ENCODE data around the gene TEX44.
A peak's percentile ranks its signal among the peaks of the same experiment; 100 is the strongest.

Gene TEX44

DNA sequence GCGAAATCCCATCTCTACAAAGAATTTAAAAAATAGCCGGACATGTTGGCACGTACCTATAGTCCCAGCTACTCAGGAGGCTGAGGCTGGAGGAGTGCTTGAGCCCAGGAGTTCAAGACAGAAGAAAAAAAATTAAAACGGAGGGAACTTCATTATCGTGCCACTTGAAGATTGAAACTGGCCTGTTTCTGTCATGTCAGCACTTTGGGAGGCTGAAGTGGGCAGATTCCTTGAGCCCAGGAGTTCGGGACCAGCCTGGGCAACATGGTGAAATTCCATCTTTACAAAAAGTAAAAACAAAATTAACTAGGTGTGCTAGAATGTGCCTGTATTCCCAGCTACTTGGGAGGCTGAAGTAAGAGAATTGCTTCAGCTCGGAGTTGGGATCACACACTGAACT is 3.0 kb upstream of the TEX44 start:
- Histone ChIP-seq H3K27ac (no peak overlapping the region), H3K4me3 (no peak overlapping the region)
- no peak for DNase-seq (ENCODE audit: low spot score)
- TF ChIP-seq CTCF (IDR thresholded peaks at IDR 0.05): no peak

DNA sequence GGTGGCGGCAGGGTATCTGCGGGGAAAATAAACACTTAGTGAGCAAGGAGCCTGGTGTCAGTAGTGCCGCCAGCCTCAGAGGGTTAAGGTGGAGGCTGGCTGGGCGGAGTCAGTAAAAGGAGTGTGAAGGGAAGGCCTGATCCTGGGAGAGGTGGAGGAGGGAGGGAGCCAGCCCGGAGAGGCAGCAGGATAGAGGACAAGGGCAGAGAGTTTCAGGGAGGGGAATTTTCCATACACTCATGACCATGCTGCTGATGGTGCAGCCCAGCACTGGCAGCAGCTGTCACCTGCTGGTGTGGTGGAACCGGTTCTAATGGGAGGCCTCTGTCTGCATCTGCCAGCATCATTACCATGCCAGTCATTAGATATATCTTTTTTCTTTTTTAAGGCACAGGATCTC is 2.0 kb upstream of the TEX44 start:
- no peak for DNase-seq (ENCODE audit: low spot score)
- TF ChIP-seq CTCF (IDR thresholded peaks at IDR 0.05): no peak

DNA sequence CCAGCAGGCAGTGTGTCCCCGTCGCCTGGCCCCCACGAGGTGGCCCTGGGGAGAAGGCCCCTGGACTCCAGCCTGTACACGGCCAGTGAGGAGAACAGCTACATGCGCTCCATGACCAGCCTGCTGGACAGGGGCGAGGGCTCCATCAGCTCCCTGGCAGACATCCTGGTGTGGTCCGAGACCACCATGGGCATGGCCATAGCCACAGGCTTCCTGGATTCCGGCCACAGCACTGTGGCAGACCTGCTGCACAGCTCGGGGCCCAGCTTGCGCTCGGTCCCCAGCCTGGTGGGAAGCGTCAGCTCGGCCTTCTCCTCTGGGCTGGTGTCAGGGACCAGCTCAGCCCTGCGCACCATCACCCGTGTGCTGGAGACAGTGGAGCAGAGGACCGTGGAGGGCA is 1.0 kb downstream of the TEX44 start:
- TF ChIP-seq CTCF (IDR thresholded peaks at IDR 0.05): no peak
- DNase-seq (ENCODE audit: low spot score): no peak
- Histone ChIP-seq H3K4me3 (no peak overlapping the region), H3K27ac (no peak overlapping the region)

More for the DNA sequence above, 2.0 kb upstream of the TEX44 start:
- Histone ChIP-seq H3K4me3 (no peak overlapping the region), H3K27ac (no peak overlapping the region)

- Histone ChIP-seq H3K27ac (peak overlapping the region; percentile 40 to 65), H3K4me3 (no peak overlapping the region)
- no peak for TF ChIP-seq CTCF (IDR thresholded peaks at IDR 0.05)
- DNase-seq (ENCODE audit: low spot score): no peak
Measured at GRCh38 chr2:231597014-231597611, 4.4 kb downstream of the TEX44 start.

DNA sequence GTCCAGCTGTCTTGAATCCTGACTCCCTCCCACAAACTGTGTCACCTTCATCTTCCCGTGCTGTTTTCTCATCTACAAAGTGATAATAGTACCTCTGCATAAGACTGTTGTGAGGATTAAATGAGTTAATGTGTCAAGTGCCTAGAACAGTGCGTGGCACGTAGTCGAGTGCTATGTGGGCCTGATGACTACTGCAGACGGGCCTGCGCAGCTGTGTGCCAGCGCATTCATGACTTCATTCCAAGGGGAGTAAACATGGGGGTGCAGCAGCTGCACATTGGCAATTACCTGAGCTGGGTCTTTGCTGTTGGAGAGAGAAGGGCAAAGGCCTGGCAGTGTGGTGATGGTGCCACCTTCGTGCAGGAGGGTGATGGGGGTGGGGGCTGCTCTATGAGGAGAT is 5.0 kb downstream of the TEX44 start:
- no peak for TF ChIP-seq CTCF (IDR thresholded peaks at IDR 0.05)
- H3K27ac ChIP-seq: peak overlapping the region; percentile 40 to 65
- no peak overlapping the region for H3K4me3 ChIP-seq
- DNase-seq (ENCODE audit: low spot score): no peak

- no peak for TF ChIP-seq CTCF (IDR thresholded peaks at IDR 0.05)
- peak overlapping the region; percentile 33 to 37 for H3K27ac ChIP-seq
- no peak overlapping the region for H3K4me3 ChIP-seq
- no peak for DNase-seq (ENCODE audit: low spot score)
Measured at GRCh38 chr2:231600619-231601355, 8.1 kb downstream of the TEX44 start.

All from coronary artery (tissue), 2 donors.